ENCODE measurements around the gene SLC26A1.

DNA sequence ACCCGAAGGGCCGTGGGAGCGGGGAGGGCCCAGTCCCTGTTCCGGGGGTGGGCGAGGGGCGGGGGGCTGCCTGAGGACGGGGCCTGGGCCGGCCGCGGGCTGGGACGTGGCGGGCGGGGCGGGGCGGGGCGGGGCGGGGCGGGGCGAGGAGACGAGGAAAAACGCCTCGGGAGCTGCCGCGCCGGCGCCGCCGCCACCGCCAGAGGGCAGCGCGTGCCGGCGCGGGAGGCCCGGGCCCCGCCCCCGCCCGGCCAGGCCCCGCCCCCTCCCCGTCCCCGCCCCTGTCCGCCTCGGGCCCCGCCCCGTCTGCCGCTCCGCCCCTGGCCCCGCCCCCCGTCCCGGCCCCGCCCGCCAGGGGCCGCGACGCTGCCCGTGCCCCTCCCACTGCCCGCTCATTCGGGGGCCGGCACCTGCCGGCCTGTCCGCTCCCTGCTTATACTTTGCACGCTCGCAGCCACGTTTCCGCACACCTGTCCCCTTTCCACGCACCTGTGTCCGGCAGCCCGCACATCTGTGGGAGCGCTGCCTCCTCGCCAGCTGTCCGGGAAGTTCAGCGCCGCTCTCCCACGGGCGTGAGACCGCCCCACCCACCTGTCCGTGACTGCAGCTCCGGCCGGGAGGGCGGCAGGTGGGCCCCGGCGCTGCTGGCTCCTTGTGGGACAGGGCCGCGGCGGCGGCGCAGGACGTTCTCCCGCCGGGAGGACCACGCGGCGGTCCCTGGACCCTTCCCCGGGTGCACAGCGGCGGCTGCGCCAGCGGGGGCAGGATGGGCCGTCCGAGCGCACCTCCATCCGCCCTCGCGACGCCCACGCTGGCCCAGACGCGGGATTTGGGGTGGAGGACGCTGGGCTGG lies 16.6 kb upstream of the SLC26A1 start:
- TF ChIP-seq EP300 (IDR thresholded peaks at IDR 0.05; ENCODE audit: borderline replicate concordance) (no peak), REST (IDR thresholded peaks at IDR 0.05; ENCODE audit: low read depth) (no peak), EGR1 (IDR thresholded peaks at IDR 0.05) (peak; percentile 73), NFIC (IDR thresholded peaks at IDR 0.05) (no peak), CEBPB (IDR thresholded peaks at IDR 0.05) (no peak), TAF1 (IDR thresholded peaks at IDR 0.05; ENCODE audit: low read depth) (no peak; the same call in 1 of the 2 replicates), RAD21 (IDR thresholded peaks at IDR 0.05; ENCODE audit: low read depth) (no peak), YY1 (IDR thresholded peaks at IDR 0.05; ENCODE audit: low read depth) (no peak), FOXM1 (IDR thresholded peaks at IDR 0.05; ENCODE audit: borderline replicate concordance, low read depth) (no peak)
- TF ChIP-seq, protein P1, sequence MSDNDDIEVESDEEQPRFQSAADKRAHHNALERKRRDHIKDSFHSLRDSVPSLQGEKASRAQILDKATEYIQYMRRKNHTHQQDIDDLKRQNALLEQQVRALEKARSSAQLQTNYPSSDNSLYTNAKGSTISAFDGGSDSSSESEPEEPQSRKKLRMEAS (IDR thresholded peaks at IDR 0.05) = peak; percentile 35; the same call in 1 of the 2 replicates

Measured in Ishikawa (cell line).